Activated T-helper 17 cell treated with anti-CD3 and anti-CD28 coated beads, Interleukin-2, amount 50 U/mL, for 72 hours (primary cell): ENCODE measurements around the gene EXOC3. TPM values are rescaled to one million over a fixed set of nuclear protein-coding genes. Genes with fewer than 3 reads are reported as not detected.
A peak's percentile ranks its signal among the peaks of the same experiment; 100 is the strongest.
"Not testable (repeated sequence)": the region's sequence is repeated elsewhere in the genome, so short reads cannot be mapped to it uniquely, and the experiment has no call there.

Experiments used
- ATAC-seq: fragments of 150-1000 bp; cut with Tn5 transposase; replicated peaks from 2 replicates; pipeline ENCODE4 v1.10.0; 2021; ENCODE audit warnings: mild to moderate bottlenecking, moderate library complexity
- H3K27ac Mint-ChIP-seq: one replicate; pipeline ENCODE4 v1.8.0; 2022; ENCODE audit warnings: mixed read lengths
- H3K27me3 Mint-ChIP-seq: one replicate; pipeline ENCODE4 v1.8.0; 2022; ENCODE audit warnings: mixed read lengths
- H3K36me3 Mint-ChIP-seq: one replicate; pipeline ENCODE4 v1.8.0; 2022; ENCODE audit warnings: low read depth, mild to moderate bottlenecking, mixed read lengths
- H3K4me1 Mint-ChIP-seq: one replicate; pipeline ENCODE4 v1.8.0; 2022; ENCODE audit warnings: mixed read lengths
- H3K4me3 Mint-ChIP-seq: one replicate; pipeline ENCODE4 v1.8.0; 2022; ENCODE audit warnings: mild to moderate bottlenecking, mixed read lengths
- H3K9me3 Mint-ChIP-seq: one replicate; pipeline ENCODE4 v1.8.0; 2022; ENCODE audit warnings: mixed read lengths
- total RNA-seq, 2 donors: library from RNA; stranded (reverse); gene quantifications; one replicate each; pipeline ENCODE4 v1.2.3, GENCODE V29; 2022

The EXOC3 gene
- total RNA-seq, 2 donors from 2014 or later = 78.3 to 93.6 TPM

DNA sequence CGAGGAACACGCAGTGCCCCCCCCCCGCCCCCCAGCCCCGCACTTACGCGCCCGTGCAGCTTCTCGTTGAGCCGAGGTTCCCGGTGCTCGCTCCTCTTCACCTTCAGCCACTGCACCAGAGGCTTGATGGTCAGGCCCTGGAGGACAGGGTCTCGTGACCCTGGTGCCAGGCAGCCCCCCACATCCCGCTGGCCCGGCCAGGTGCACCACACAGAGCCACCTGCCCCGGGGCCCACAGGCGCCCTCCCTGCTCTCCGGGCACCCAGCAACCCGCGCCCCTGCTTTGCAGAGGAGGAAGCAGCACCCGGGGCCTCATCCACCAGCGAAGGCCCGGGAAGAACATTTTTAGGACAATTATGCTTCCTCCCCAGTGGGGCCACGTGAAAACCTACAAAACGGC, 39.0 kb downstream of the EXOC3 start:
- Mint-ChIP-seq H3K9me3 (no peaks in the 10 kb centered on the region), H3K27me3 (peaks cover 6% of the 10 kb centered on the region), H3K4me1 (no peaks in the 10 kb centered on the region), H3K36me3 (no peaks in the 10 kb centered on the region), H3K27ac (no peak overlapping the region), H3K4me3 (no peak overlapping the region)
- ATAC-seq = no peak

DNA sequence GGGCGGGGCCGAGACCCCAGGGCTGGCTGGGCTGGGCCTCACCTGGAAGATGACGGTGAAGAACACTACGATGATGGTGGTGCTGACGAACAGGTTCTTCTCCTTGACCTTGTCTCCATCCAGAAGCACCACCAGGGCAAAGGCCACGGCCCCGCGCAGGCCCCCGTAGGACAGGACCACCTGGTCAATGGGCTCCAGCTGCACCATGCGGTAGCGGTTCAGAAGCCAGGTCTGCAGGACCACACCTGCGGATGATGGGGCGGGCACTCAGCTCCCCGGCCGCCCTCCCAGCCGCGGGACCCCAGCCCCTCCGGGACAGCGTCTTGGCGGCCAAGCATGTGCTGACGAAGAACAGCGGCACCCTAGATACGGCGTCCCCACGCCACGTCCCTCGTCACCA, 39.5 kb downstream of the EXOC3 start:
- ATAC-seq = no peak
- H3K9me3 Mint-ChIP-seq = no peaks in the 10 kb centered on the region
- H3K4me3 Mint-ChIP-seq = no peak overlapping the region
- no peaks in the 10 kb centered on the region for H3K36me3 Mint-ChIP-seq
- H3K27ac Mint-ChIP-seq = no peak overlapping the region
- no peaks in the 10 kb centered on the region for H3K4me1 Mint-ChIP-seq
- peaks cover 6% of the 10 kb centered on the region for H3K27me3 Mint-ChIP-seq

DNA sequence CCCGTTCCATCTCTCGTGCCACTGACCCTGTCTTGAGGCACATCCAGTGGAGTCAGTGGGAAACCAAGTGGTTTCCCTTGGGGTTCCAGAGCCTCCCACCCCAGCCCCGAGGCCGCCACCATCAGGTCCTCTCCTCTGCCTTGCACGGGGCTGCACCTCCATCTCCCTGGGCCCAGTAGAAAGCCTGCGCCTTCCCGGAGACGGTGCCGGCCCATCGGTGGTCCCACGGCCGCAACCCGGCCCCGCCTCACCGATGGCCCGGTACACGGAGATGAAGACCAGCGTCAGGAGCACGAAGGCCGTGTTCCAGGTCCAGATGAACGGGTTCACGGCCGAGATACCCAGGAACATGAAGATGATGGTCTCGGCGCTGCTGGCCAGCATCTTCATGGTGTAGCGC, 40.0 kb downstream of the EXOC3 start:
- ATAC-seq = no peak
- Mint-ChIP-seq H3K4me1 (no peaks in the 10 kb centered on the region), H3K9me3 (no peaks in the 10 kb centered on the region), H3K4me3 (no peak overlapping the region), H3K27ac (no peak overlapping the region), H3K27me3 (peaks cover 6% of the 10 kb centered on the region), H3K36me3 (no peaks in the 10 kb centered on the region)

DNA sequence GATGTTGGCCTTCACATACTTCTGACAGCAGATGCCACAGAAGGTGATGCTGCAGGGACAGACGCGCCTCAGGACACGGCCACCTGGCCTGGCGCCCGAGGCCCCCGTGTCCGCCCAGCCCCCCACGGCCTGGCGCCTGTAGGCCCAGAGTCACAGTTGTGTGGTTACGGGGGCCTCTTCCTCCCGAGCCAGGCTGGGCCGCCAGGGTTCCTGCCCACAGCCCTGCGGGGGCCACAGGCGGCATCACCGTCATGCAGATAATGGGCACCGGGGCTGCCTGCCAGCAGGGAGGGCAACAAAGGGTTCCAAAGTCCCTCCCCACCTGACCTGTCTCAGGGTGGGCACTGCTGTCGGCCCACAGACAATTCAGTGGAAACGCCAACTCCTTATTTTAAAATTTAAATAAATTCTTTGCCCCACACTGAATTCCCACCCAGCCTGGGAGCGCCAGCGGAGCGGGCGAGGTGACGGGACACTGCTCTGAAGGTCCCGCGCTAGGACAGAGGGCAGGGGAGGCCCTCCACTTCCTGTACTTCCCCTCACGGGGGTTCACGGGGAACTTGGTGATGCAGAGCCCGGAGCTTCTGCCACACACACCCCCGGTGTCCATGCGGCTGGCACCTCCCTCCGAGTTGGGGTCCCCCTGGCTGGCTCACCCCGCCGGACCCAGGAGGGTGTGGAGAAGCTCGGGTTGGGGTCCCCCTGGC, 40.6 kb downstream of the EXOC3 start:
- H3K36me3 Mint-ChIP-seq = no peaks in the 10 kb centered on the region
- H3K27ac Mint-ChIP-seq = no peak overlapping the region
- H3K9me3 Mint-ChIP-seq = no peaks in the 10 kb centered on the region
- peaks cover 6% of the 10 kb centered on the region for H3K27me3 Mint-ChIP-seq
- no peak for ATAC-seq
- H3K4me1 Mint-ChIP-seq = no peaks in the 10 kb centered on the region
- H3K4me3 Mint-ChIP-seq = no peak overlapping the region

DNA sequence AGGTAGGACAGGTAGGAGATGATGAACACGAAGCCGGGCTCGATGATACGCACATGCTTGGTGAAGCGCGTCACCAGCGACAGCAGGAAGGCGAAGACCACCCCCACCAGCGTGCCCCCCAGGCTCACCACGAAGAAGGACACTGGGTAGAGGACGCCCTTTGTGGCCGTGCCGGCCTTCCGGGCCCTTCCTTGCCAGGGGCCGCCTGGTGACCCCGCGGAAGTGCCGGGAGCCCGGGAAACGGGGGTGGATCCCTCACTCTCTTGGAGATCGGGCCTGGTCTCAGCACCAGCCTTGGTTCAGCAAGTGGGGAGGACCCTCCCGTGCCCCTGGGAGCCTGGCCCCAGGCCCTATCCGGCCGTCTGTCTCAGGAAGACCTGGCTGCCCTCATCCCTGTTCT, 41.6 kb downstream of the EXOC3 start:
- Mint-ChIP-seq H3K9me3 (no peaks in the 10 kb centered on the region), H3K36me3 (no peaks in the 10 kb centered on the region), H3K27me3 (peaks cover 6% of the 10 kb centered on the region), H3K4me1 (no peaks in the 10 kb centered on the region), H3K27ac (no peak overlapping the region), H3K4me3 (no peak overlapping the region)
- ATAC-seq = no peak

DNA sequence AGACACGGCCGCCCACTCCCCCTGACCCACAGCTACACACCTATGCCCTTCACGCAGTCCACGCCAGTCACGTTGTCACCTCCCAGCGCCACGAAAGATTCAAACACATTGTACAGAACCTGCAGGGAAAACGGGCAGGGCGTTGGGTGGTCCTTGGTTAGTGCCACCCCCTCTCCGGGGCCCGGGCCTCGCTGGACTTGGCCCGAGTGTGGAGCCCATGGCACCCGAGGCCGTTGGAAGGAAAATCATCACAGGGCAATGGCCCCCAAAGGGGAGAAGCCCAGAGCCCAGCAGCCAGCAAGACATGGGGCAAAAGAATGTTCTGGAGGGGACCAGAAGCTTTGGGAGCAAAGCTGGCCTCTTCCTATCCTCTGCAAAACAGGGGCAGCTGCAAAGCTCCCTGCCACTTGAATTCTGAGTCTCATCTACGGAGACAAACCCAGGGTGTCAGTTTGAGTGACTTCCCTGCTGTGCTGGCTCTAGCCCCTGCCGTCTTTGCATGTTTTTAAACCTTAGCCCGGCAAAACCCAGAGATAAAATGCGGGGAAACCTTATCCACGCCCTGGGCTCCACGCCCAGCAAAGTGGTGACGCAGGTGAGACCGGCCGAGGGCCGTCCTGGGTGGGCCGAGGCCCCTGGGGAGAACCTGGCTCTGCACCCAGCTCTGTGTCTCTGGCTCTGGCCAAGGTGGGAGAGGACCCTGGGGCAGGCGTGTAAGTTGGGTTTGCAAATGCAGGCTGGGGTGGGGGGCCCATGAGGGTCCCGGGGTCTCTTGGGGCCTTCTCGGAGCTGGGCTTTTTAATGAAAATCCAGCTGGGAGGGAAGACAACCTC, 42.4 kb downstream of the EXOC3 start:
- no peak for ATAC-seq
- no peaks in the 10 kb centered on the region for H3K36me3 Mint-ChIP-seq
- no peak overlapping the region for H3K4me3 Mint-ChIP-seq
- H3K9me3 Mint-ChIP-seq = no peaks in the 10 kb centered on the region
- H3K4me1 Mint-ChIP-seq = no peaks in the 10 kb centered on the region
- no peak overlapping the region for H3K27ac Mint-ChIP-seq
- H3K27me3 Mint-ChIP-seq = peaks cover 6% of the 10 kb centered on the region

DNA sequence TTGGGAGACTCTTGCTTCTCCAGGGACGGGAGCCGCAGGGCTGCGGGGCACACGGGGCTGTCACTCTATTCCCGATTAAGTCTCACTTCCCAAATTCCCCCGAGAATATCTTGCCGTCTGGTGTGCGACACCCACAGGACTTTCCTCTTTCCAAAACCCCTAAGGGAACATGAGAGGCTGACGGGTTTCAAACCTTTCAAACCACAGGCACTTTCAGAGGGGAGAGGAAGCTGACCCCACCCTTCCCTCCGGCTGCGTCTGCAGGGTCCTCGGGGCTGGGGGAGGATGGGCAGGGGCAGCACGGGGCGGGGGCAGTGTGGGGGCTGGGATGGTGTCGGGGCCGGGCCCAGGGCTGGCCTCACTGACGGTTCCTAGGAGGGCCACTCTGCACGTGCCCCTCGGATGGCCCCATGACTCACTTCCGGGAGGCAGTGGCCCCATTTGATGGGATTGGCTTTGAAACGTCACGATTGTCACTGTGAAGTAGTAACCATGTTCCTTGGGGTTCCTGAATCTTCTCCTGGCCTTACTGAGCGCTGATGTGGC, 43.0 kb downstream of the EXOC3 start:
- Mint-ChIP-seq H3K4me3 (no peak overlapping the region), H3K27me3 (peaks cover 6% of the 10 kb centered on the region), H3K4me1 (no peaks in the 10 kb centered on the region), H3K9me3 (no peaks in the 10 kb centered on the region), H3K36me3 (no peaks in the 10 kb centered on the region), H3K27ac (no peak overlapping the region)
- ATAC-seq = peak; percentile 32

DNA sequence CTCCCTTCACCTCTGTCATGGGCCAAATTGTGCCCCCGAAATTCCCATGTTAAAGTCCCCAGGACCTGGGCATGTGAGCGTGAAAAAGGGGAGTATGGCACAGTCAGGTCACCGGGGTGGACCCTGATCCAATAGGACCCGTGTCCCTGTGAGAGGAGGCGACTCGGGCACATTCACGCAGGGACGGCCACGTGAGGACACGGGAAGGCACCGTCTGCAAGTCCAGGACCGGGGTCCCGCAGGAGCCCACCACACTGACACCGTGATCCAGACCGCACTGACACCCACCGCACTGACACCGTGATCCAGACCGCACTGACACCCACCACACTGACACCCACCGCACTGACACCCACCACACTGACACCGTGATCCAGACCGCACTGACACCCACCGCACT, 43.6 kb downstream of the EXOC3 start:
- H3K36me3 Mint-ChIP-seq, H3K27ac Mint-ChIP-seq, H3K4me1 Mint-ChIP-seq, H3K4me3 Mint-ChIP-seq, H3K9me3 Mint-ChIP-seq, ATAC-seq, H3K27me3 Mint-ChIP-seq: not testable (repeated sequence)

DNA sequence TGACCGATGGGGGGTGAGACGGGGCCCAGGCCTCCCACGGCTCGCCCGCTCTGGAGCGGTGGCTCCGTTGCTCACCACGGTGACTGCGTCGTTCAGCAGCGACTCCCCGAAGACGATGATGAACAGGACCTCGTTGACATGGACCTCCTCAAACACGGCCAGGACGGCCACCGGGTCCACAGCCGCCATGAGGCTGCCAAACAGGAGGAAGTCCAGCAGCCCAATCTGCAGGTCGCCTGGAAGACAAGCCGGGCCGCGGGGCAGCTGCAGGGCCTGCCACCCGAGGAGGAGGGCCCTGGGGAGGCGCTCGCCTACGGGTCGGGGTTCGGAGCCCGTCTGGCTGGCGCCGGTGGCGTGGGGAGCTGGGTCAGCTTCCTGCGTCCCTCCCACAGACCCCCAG, 45.3 kb downstream of the EXOC3 start:
- no peak overlapping the region for H3K27ac Mint-ChIP-seq
- H3K4me3 Mint-ChIP-seq = no peak overlapping the region
- H3K27me3 Mint-ChIP-seq = peaks cover 3% of the 10 kb centered on the region
- ATAC-seq = no peak
- H3K9me3 Mint-ChIP-seq = no peaks in the 10 kb centered on the region
- no peaks in the 10 kb centered on the region for H3K4me1 Mint-ChIP-seq
- no peaks in the 10 kb centered on the region for H3K36me3 Mint-ChIP-seq

DNA sequence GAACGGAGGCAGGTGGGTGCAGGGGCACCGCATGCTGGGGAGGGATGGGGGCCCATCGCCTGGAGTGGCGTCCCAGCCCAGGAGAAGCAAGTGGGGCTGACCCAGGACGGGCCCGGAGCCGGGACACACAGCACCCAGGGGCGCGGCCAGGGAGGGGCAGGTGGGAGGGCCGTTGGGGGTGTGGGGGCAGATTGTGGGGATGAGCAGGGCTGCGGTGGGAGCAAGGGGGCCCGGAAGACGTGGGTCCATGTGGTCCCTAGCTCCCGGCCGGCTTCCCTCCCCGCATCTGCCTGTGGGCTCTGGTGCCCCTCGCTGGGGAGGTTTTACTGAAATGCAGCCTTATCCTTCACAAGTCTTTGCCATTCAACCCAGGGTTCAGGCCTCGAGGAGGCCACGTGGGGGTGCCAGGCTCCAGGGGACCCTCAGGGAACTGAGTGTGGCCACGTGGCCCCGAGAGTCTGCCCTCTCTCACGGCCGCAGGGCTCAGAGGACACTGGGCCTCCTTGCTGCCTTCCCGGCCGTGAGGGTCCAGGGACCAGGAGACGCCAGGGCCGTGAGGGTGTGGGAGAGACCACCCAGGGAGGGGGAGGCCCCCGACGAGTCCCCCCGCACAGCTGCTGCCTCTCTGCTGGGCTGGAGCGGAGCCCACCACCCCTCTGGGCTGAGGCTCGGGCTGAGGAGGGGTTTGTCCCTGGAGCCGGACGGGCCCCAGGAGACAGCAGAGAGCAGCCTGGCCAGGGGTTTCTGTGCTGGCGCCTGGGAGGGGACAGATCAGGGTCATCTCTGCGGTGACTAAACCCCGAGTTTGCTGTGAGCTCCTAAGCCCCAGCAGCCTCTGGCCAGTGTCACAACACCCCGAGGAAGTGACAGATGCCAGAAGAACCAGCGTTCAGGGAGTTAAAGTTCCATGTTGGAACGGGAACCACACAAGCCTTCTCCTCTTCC, 46.0 kb downstream of the EXOC3 start:
- no peaks in the 10 kb centered on the region for H3K9me3 Mint-ChIP-seq
- H3K36me3 Mint-ChIP-seq = no peaks in the 10 kb centered on the region
- peaks cover 3% of the 10 kb centered on the region for H3K27me3 Mint-ChIP-seq
- no peak overlapping the region for H3K27ac Mint-ChIP-seq
- no peak overlapping the region for H3K4me3 Mint-ChIP-seq
- no peaks in the 10 kb centered on the region for H3K4me1 Mint-ChIP-seq
- ATAC-seq = no peak

DNA sequence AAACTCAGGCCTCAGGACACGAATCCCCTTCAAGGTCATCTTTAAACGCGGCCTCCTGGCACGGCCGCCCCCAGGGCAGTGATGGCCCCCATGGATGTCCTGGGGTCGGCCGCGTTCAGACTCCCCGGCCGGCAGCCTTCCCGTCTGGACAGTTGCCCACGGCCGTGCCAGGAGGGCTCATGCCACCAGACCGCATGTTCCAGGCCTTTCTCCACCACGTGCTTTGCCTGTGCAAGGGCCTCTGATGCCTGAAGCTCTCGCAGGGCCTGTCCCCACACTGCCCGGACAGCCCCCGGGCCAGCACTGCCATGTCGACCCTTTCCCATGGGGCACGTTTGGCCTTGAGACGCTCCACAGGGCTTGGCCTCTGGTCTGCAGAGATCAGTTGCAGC, 46.7 kb downstream of the EXOC3 start:
- Mint-ChIP-seq H3K9me3 (no peaks in the 10 kb centered on the region), H3K27ac (no peak overlapping the region), H3K27me3 (peaks cover 3% of the 10 kb centered on the region), H3K4me1 (no peaks in the 10 kb centered on the region), H3K36me3 (no peaks in the 10 kb centered on the region), H3K4me3 (no peak overlapping the region)
- no peak for ATAC-seq

DNA sequence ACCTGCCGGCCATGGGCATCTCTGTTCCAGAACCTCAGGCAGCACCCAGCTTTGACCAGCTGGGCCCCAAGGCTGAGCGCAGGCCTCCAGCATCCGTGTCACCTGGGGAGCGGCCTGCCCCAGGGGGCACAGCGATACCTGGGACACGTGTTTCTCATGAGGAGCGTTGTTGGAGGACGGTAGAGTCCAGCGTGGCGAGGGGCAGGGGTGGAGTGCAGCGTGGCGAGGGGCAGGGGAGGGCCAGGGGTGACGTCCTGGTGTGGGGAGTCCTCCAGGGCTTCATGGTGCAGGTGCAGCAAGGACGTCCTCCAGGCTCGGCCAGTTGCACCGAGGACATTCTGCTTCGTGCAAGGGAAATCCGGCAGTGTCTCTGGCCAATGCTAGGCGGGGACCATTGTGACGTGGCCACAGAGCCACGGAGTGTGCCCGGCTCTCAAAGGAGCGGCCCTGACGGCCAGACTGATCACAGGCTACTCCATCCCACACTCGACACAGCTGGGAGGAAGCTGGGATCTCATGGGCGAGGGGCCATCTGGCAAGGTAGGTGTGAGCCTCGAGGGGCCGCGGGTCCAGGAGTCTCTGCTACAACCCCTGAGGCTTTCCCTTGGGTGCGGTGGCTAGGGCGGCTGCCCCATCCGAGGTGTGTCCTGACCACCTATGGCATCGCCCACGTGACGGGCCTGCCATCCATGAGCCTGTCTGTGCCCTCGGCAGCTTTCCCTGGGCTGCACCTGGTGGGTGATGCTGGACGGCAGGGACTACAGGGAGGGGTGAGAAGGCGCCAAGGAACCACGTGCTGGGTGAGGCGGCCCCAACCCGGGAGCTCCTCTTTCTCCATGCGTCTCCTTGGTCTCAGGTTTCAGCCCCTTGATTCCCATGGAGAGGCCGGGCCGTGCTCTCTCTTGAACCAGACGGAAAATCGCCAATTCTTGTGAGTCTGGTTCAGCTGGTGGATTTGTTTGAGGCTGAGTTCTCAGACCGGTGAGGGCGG, 47.4 kb downstream of the EXOC3 start:
- Mint-ChIP-seq H3K27me3 (no peaks in the 10 kb centered on the region), H3K36me3 (no peaks in the 10 kb centered on the region), H3K9me3 (no peaks in the 10 kb centered on the region), H3K4me1 (no peaks in the 10 kb centered on the region), H3K4me3 (no peak overlapping the region), H3K27ac (no peak overlapping the region)
- no peak for ATAC-seq

DNA sequence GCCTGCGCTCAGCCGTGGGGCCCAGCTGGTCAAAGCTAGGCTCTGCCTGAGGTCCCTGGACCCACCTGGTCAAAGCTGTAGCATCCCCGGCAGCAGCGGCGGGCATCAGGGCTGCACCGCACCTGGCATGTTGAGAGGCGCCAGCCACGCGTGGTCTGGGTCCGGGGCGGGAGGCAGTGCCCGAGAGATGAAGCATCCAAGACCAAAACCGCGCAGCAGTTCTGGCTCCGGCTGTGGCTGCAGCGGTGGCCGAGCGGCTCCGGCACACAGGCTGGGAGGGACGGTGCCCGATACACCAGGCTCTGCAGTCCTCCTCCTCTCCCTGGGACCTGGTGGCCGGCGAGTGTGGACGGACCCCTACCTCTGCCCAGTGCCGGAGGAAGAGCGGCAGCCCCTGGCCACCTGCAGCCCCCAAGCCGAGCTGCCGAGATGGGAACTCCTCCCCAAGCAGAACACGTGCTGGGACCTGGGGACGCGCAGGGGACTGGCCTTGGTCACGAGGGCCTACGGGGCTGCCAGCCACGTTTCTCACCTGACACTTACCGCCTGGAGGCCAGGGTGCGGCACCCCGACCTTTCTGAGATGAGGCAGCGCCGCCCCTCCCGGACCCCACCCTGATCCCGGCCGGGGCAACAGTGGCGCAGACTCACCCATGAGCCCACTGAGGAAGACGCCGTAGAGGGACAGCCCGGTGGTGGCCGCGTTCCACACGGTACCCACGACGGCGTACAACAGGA, 48.3 kb downstream of the EXOC3 start:
- Mint-ChIP-seq H3K27me3 (no peaks in the 10 kb centered on the region), H3K27ac (no peak overlapping the region), H3K4me3 (no peak overlapping the region), H3K4me1 (no peaks in the 10 kb centered on the region), H3K9me3 (no peaks in the 10 kb centered on the region), H3K36me3 (no peaks in the 10 kb centered on the region)
- ATAC-seq = no peak
